Transverse colon (tissue), 4 donors: ENCODE data around the gene PIGS. TPM values are rescaled to one million over a fixed set of nuclear protein-coding genes. Genes with fewer than 3 reads are reported as not detected.
"Not testable (repeated sequence)": the region's sequence is repeated elsewhere in the genome, so short reads cannot be mapped to it uniquely, and the experiment has no call there.

Experiments used
- DNase-seq: peaks from one replicate; pipeline ENCODE4 v3.0.0-alpha.2; 2019
- H3K27ac ChIP-seq, 4 donors: fragments of 200-600 bp; sonication (generic); 2 replicates each; pipeline ENCODE4 v1.5.1; 2016 to 2018; ENCODE audit warnings: inconsistent platforms in 4 of 4
- H3K27me3 ChIP-seq: fragments of 200-600 bp; sonication (generic); 2 replicates; pipeline ENCODE4 v1.5.1; 2017; ENCODE audit warnings: inconsistent platforms
- H3K36me3 ChIP-seq, 4 donors: fragments of 200-600 bp; sonication (generic); 2 replicates each; pipeline ENCODE4 v1.5.1; 2017 to 2019; ENCODE audit warnings: inconsistent platforms in 4 of 4
- H3K4me1 ChIP-seq, 4 donors: fragments of 200-600 bp; sonication (generic); 2 replicates each; pipeline ENCODE4 v1.5.1; 2017 to 2020; ENCODE audit warnings: inconsistent platforms in 4 of 4
- H3K4me3 ChIP-seq, 4 donors: fragments of 200-600 bp; sonication (generic); 1 replicate in 1 of 4; 2 replicates in 3 of 4; pipeline versions ENCODE4 v1.5.1 to v1.6.1; 2017 to 2019; ENCODE audit warnings: inconsistent platforms in 4 of 4
- H3K9me3 ChIP-seq, 2 donors: fragments of 200-600 bp; sonication (generic); 2 replicates each; pipeline ENCODE4 v1.5.1; 2017 to 2019; ENCODE audit warnings: inconsistent platforms in 2 of 2
- CTCF ChIP-seq, 5 experiments: fragments of 200-600 bp in 3 of 5; fragments of 450-650 bp in 2 of 5; sonication (generic) in 3 of 5; IDR thresholded peaks; 1 replicate in 2 of 5; 2 replicates in 3 of 5; pipeline ENCODE4 v1.5.1; 2016 to 2017; ENCODE audit warnings: antibody characterized with exemption in 5 of 5, inconsistent platforms in 3 of 5, mild to moderate bottlenecking in 2 of 5, moderate library complexity in 1 of 5
- EP300 ChIP-seq: sonication (generic); formaldehyde crosslinking; IDR thresholded peaks from one replicate; pipeline ENCODE4 v1.6.1; 2017; ENCODE audit warnings: antibody characterized with exemption, low read depth
- POLR2A ChIP-seq: fragments of 450-650 bp; IDR thresholded peaks from one replicate; pipeline ENCODE4 v1.6.1; 2016; ENCODE audit warnings: antibody characterized with exemption, mild to moderate bottlenecking, moderate library complexity
- POLR2AphosphoS5 ChIP-seq, 3 donors: sonication (generic); formaldehyde crosslinking; IDR thresholded peaks; one replicate each; pipeline ENCODE4 v1.6.1; 2016; ENCODE audit warnings: antibody characterized with exemption in 3 of 3
- WGBS, 2 donors: methylation state at CpG; one replicate each; pipeline ENCODE4 v1.1.5; 2018; ENCODE audit warnings: low coverage in 1 of 2; 5-methylcytosine and 5-hydroxymethylcytosine counted together
- in situ Hi-C, 4 donors: fragments of 200-750 bp; cut with MboI; loops; one replicate each; pipeline versions ENCODE4 v1.15.0 to v1.15.1; 2017; ENCODE audit warnings: low sequenced_read_pairs in 3 of 4, low pct_ligation_motif_present in 1 of 4, low pct_unique_long_range_greater_than_20kb in 1 of 4
- intact Hi-C: fragments of 100-400 bp; cut with DNase I; formaldehyde crosslinking; loops from one replicate; pipeline ENCODE4 v1.15.1; 2023; ENCODE audit warnings: low total_unique reads
- total RNA-seq, 4 donors: library from RNA; depleted of rRNA; stranded (reverse); fragments of >200 nt; gene quantifications; one replicate each; pipeline ENCODE4 v1.1.0, GENCODE V29; 2016

PIGS gene
- total RNA-seq, 4 donors from 2014 or later: 18.1 to 182 (median 87.6) TPM

GRCh38 chr17:28524476-28525424 is 46.6 kb downstream of the PIGS start:
- intact Hi-C loops: no loop called here
- no peak overlapping the region for H3K4me3 ChIP-seq
- H3K27me3 ChIP-seq: no peaks in the 10 kb centered on the region
- TF ChIP-seq POLR2AphosphoS5 (IDR thresholded peaks at IDR 0.05): no peak
- TF ChIP-seq EP300: no peak
- TF ChIP-seq POLR2A: no peak
- TF ChIP-seq CTCF (IDR thresholded peaks at IDR 0.05): no peak
- in situ Hi-C loops: no loop called here
- WGBS, 2 donors: 86 to 96% methylated on average over 5 to 19 of the region's 25 CpGs
- H3K36me3 ChIP-seq: no peaks in the 10 kb centered on the region
- H3K4me1 ChIP-seq: peaks cover 10 to 41% (median 23%) of the 10 kb centered on the region in 4 donors
- H3K9me3 ChIP-seq: no peaks in the 10 kb centered on the region
- H3K27ac ChIP-seq: peak overlapping the region; percentile 58 to 80 (median 70)
- DNase-seq: peak; percentile 61

GRCh38 chr17:28523876-28524275 is 47.4 kb downstream of the PIGS start:
- Histone ChIP-seq H3K36me3 (no peaks in the 10 kb centered on the region), H3K9me3 (no peaks in the 10 kb centered on the region), H3K4me1 (peaks cover 10 to 37% (median 23%) of the 10 kb centered on the region in 4 donors), H3K27ac (no peak overlapping the region), H3K27me3 (no peaks in the 10 kb centered on the region), H3K4me3 (no peak overlapping the region)
- DNase-seq: no peak
- in situ Hi-C loops (no loop called here), intact Hi-C loops (no loop called here)
- WGBS, 2 donors: 87% methylated on average over 11 of the region's 15 CpGs; no CpG with 5 or more reads in 1 of the 2 donors
- TF ChIP-seq POLR2AphosphoS5 (IDR thresholded peaks at IDR 0.05) (no peak), EP300 (no peak), CTCF (IDR thresholded peaks at IDR 0.05) (no peak), POLR2A (no peak)

- in situ Hi-C loops (no loop called here), intact Hi-C loops (no loop called here)
Measured at GRCh38 chr17:28523186-28523585, 48.1 kb downstream of the PIGS start.

GRCh38 chr17:28522281-28522680 is 49.0 kb downstream of the PIGS start:
- in situ Hi-C loops, H3K4me3 ChIP-seq, H3K9me3 ChIP-seq, H3K27me3 ChIP-seq, DNase-seq, H3K36me3 ChIP-seq, intact Hi-C loops, H3K27ac ChIP-seq: not testable (repeated sequence)
- WGBS, 2 donors: 80 to 89% methylated on average over 1 to 4 of the region's 4 CpGs
- peaks cover 10 to 22% (median 18%) of the 10 kb centered on the region in 4 donors for H3K4me1 ChIP-seq

More at GRCh38 chr17:28523186-28523585, 48.1 kb downstream of the PIGS start:
- Histone ChIP-seq H3K36me3 (no peaks in the 10 kb centered on the region), H3K27ac (no peak overlapping the region), H3K27me3 (no peaks in the 10 kb centered on the region), H3K4me3 (no peak overlapping the region), H3K4me1 (peaks cover 10 to 30% (median 22%) of the 10 kb centered on the region in 4 donors), H3K9me3 (no peaks in the 10 kb centered on the region)
- TF ChIP-seq EP300: no peak
- TF ChIP-seq POLR2A: no peak
- TF ChIP-seq CTCF (IDR thresholded peaks at IDR 0.05): no peak
- no peak for TF ChIP-seq POLR2AphosphoS5 (IDR thresholded peaks at IDR 0.05)
- 63% methylated on average over 2 of the region's 6 CpGs; no CpG with 5 or more reads in 1 of the 2 donors for WGBS, 2 donors
- no peak for DNase-seq
